ENCODE results near the gene USF2.

- TF ChIP-seq HDAC6 (IDR thresholded peaks at IDR 0.05; ENCODE audit: unreplicated experiment) (no peak), ZSCAN29 (IDR thresholded peaks at IDR 0.05) (no peak), SMAD1 (IDR thresholded peaks at IDR 0.05; ENCODE audit: low read depth, partially characterized antibody) (no peak), EP300 (IDR thresholded peaks at IDR 0.05; ENCODE audit: borderline replicate concordance in 1 of 2, control insufficient read depth in 1 of 2, low read depth in 2 of 2, low read length in 2 of 2) (no peak), TAF1 (IDR thresholded peaks at IDR 0.05; ENCODE audit: borderline replicate concordance, low read depth, low read length) (no peak), NFYB (IDR thresholded peaks at IDR 0.05; ENCODE audit: insufficient read depth, low read depth, low read length) (no peak), SIN3A (IDR thresholded peaks at IDR 0.05; ENCODE audit: low read depth, low read length) (no peak), REST (IDR thresholded peaks at IDR 0.05; ENCODE audit: low read depth, low read length) (no peak), ZZZ3 (IDR thresholded peaks at IDR 0.05; ENCODE audit: control insufficient read depth, insufficient read length, low read depth) (no peak), ATF7 (IDR thresholded peaks at IDR 0.05; ENCODE audit: low read depth) (no peak), CREB1 (IDR thresholded peaks at IDR 0.05; ENCODE audit: low read depth) (no peak)
Measured at GRCh38 chr19:35257113-35257461, 11.7 kb upstream of the USF2 start.
